SK-N-SH (cell line): Measurements from ENCODE around the gene DDIAS. TPM values are rescaled to one million over a fixed set of nuclear protein-coding genes. Genes with fewer than 3 reads are reported as not detected.

ENCODE experiments used
- CTCF ChIA-PET: fragments of 300-600, 350-600 bp; formaldehyde crosslinking; extraction: SDS; loops from one replicate; lab custom pipeline; 2021; lab: Yijun Ruan, JAX
- POLR2A ChIA-PET: fragments of 350-600 bp; sonication (Branson Sonifier 250); formaldehyde crosslinking; extraction: SDS; loops from one replicate; lab custom pipeline; 2020; ENCODE audit warnings: antibody characterized with exemption, inconsistent platforms; lab: Yijun Ruan, JAX
- DNase-seq: peaks from one replicate; pipeline ENCODE4 v3.0.0; 2012
- H2AFZ ChIP-seq: fragments of 200-600 bp; sonication (generic); 2 replicates; pipeline ENCODE4 v1.8.1; 2016; ENCODE audit warnings: antibody characterized with exemption, mild to moderate bottlenecking, low read depth
- H3F3A ChIP-seq: fragments of 200-600 bp; sonication (generic); replicated peaks from 2 replicates; pipeline ENCODE3; 2016; ENCODE audit warnings: antibody characterized with exemption, mild to moderate bottlenecking; ENCODE audit not compliant: insufficient read depth
- H3K27ac ChIP-seq, 2 experiments: fragments of 200-500 bp in 1 of 2; fragments of 200-600 bp in 1 of 2; sonication (Bioruptor generic) in 1 of 2; sonication (generic), shearing (Covaris generic) in 1 of 2; 2 replicates each; pipeline versions ENCODE4 v1.5.1 to v1.6.1; 2014 to 2016; ENCODE audit warnings: low read depth in 2 of 2, inconsistent platforms in 1 of 2, low read length in 1 of 2, mild to moderate bottlenecking in 1 of 2, mixed read lengths in 1 of 2
- H3K27me3 ChIP-seq: fragments of 200-600 bp; sonication (generic), shearing (Covaris generic); 2 replicates; pipeline ENCODE4 v1.6.1; 2016; ENCODE audit warnings: mixed run types; ENCODE audit not compliant: insufficient read depth
- H3K36me3 ChIP-seq, 2 experiments: fragments of 200-500 bp in 1 of 2; fragments of 200-600 bp in 1 of 2; sonication (Bioruptor generic) in 1 of 2; sonication (generic) in 1 of 2; replicated peaks in 1 of 2; 2 replicates each; pipeline versions ENCODE3 to v1.5.1; 2014 to 2016; ENCODE audit warnings: low read length in 1 of 2, mild to moderate bottlenecking in 1 of 2; ENCODE audit not compliant: insufficient read depth in 2 of 2, control insufficient read depth in 1 of 2
- H3K4me1 ChIP-seq, 2 experiments: fragments of 200-500 bp in 1 of 2; fragments of 200-600 bp in 1 of 2; sonication (Bioruptor generic) in 1 of 2; sonication (generic), shearing (Covaris generic) in 1 of 2; 2 replicates each; pipeline versions ENCODE4 v1.5.1 to v1.6.1; 2014 to 2016; ENCODE audit warnings: low read depth in 1 of 2, low read length in 1 of 2, mixed run types in 1 of 2; ENCODE audit not compliant: insufficient read depth in 2 of 2, control insufficient read depth in 1 of 2
- H3K4me2 ChIP-seq: fragments of 200-600 bp; sonication (generic), shearing (Covaris generic); 2 replicates; pipeline ENCODE4 v1.6.1; 2017; ENCODE audit warnings: mixed run types
- H3K4me3 ChIP-seq, 2 experiments: fragments of 200-500 bp in 1 of 2; fragments of 200-600 bp in 1 of 2; sonication (Bioruptor generic) in 1 of 2; sonication (generic), shearing (Covaris generic) in 1 of 2; 2 replicates each; pipeline versions ENCODE4 v1.5.1 to v1.8.1; 2014 to 2016; ENCODE audit warnings: low read depth in 2 of 2, inconsistent platforms in 1 of 2, low read length in 1 of 2, mild to moderate bottlenecking in 1 of 2, mixed read lengths in 1 of 2, moderate library complexity in 1 of 2
- H3K79me2 ChIP-seq: fragments of 200-600 bp; sonication (generic); 2 replicates; pipeline ENCODE4 v1.8.1; 2017; ENCODE audit warnings: mild to moderate bottlenecking; ENCODE audit not compliant: insufficient read depth
- H3K9ac ChIP-seq: fragments of 200-600 bp; sonication (generic); 2 replicates; pipeline ENCODE4 v1.6.1; 2017; ENCODE audit warnings: mixed run types
- H3K9me2 ChIP-seq: fragments of 200-600 bp; sonication (generic); 2 replicates; pipeline ENCODE4 v1.6.1; 2017; ENCODE audit warnings: mixed run types
- H3K9me3 ChIP-seq: fragments of 200-600 bp; sonication (generic); 2 replicates; pipeline ENCODE4 v1.6.1; 2017; ENCODE audit warnings: mixed run types, mild to moderate bottlenecking, moderate library complexity
- H4K20me1 ChIP-seq: fragments of 200-600 bp; sonication (generic); 2 replicates; pipeline ENCODE4 v1.6.1; 2017; ENCODE audit warnings: mild to moderate bottlenecking, mixed run types; ENCODE audit not compliant: insufficient read depth
- CHD2 ChIP-seq: fragments of 150-350 bp; IDR thresholded peaks from 2 replicates; pipeline ENCODE4 v1.6.1; 2018; ENCODE audit warnings: low read length; ENCODE audit not compliant: partially characterized antibody
- FOXJ3 ChIP-seq: sonication (generic); formaldehyde crosslinking; IDR thresholded peaks from 2 replicates; pipeline ENCODE4 v1.5.1; 2020; ENCODE audit warnings: mild to moderate bottlenecking, missing genetic modification reagents
- FOXM1 ChIP-seq: IDR thresholded peaks from 2 replicates; pipeline ENCODE4 v1.4.0; 2012; ENCODE audit warnings: low read depth, mild to moderate bottlenecking
- MXI1 ChIP-seq: IDR thresholded peaks from 2 replicates; pipeline ENCODE4 v1.6.1; 2012; ENCODE audit warnings: mild to moderate bottlenecking, low read depth, low read length, improper control_type of control experiment
- NFIC ChIP-seq: IDR thresholded peaks from 2 replicates; pipeline ENCODE4 v1.4.0; 2012; ENCODE audit warnings: borderline replicate concordance
- RFX5 ChIP-seq: IDR thresholded peaks from 2 replicates; pipeline ENCODE4 v1.6.1; 2012; ENCODE audit warnings: mild to moderate bottlenecking, improper control_type of control experiment, low read length
- SIN3A ChIP-seq: IDR thresholded peaks from 2 replicates; pipeline ENCODE4 v1.6.1; 2012; ENCODE audit warnings: low read depth, mild to moderate bottlenecking, low read length, moderate library complexity, borderline replicate concordance
- YY1 ChIP-seq: IDR thresholded peaks from 2 replicates; pipeline ENCODE4 v1.4.0; 2012; ENCODE audit warnings: low read depth, mild to moderate bottlenecking
- WGBS: methylation state at CpG from one replicate; pipeline ENCODE4 v1.1.6; 2017; ENCODE audit warnings: low lambda C conversion rate; 5-methylcytosine and 5-hydroxymethylcytosine counted together
- polyA plus RNA-seq, 3 experiments: library from polyadenylated mRNA; depleted of rRNA; stranded (reverse); fragments of >200 nt; gene quantifications; 2 replicates each; pipeline ENCODE4 v1.2.3, GENCODE V29; 2012
- TF ChIP-seq, protein P1 (sequence below): fragments of 200-600 bp; sonication (generic); IDR thresholded peaks from 2 replicates; pipeline ENCODE4 v1.6.1; 2017; ENCODE audit warnings: antibody characterized with exemption, mild to moderate bottlenecking, moderate library complexity
- TF ChIP-seq, protein P2 (sequence below): fragments of 150-350 bp; IDR thresholded peaks from 2 replicates; pipeline ENCODE4 v1.6.1; 2017; ENCODE audit warnings: antibody characterized with exemption, low read length, low read depth, borderline replicate concordance
- TF ChIP-seq, protein P3 (sequence below): fragments of 150-350 bp; IDR thresholded peaks from 2 replicates; pipeline ENCODE4 v1.6.1; 2016; ENCODE audit warnings: mild to moderate bottlenecking, low read depth, low read length
- TF ChIP-seq, protein P4 (sequence below): IDR thresholded peaks from 2 replicates; pipeline ENCODE4 v1.4.0; 2012; ENCODE audit warnings: low read depth, borderline replicate concordance

The DDIAS gene
- polyA plus RNA-seq, 1 of the 3 experiments (the other 2 are of a cell fraction): 4.4 TPM

DNA sequence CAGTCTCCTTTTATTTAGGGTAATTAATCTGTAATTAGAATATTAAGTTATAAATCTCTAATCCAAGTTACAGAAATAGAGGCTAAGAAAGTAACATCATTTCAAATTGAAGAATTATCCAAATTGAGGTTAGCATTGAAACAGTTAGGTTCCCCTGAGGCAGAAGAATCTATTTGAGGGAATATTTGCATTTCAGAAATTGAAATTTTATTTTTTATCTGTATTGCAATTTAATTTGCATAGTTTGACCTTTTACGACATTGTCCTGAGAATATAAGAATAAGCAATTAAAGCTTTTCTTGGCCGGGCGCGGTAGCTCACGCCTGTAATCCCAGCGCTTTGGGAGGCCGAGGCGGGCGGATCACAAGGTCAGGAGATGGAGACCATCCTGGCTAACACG is 27.6 kb downstream of the DDIAS start:
- H3K9ac ChIP-seq: no peak overlapping the region
- H3K4me2 ChIP-seq: no peak overlapping the region
- no peak overlapping the region for H3K4me3 ChIP-seq
- H4K20me1 ChIP-seq: no peaks in the 10 kb centered on the region
- DNase-seq: no peak
- H3F3A ChIP-seq: peaks cover 1% of the 10 kb centered on the region
- CTCF ChIA-PET: interaction anchor here (1.0 to 1.8 kb wide), 3 partner anchors 20 to 321 kb away, joined by 3 to 9 read pairs (median 3); no protein-coding TSS in a partner anchor
- H3K79me2 ChIP-seq: no peaks in the 10 kb centered on the region
- POLR2A ChIA-PET: no interaction called here
- no peak overlapping the region for H2AFZ ChIP-seq
- TF ChIP-seq RFX5: no peak
- H3K36me3 ChIP-seq: peaks cover 12% of the 10 kb centered on the region in 2 experiments
- H3K9me3 ChIP-seq: no peaks in the 10 kb centered on the region
- H3K9me2 ChIP-seq: no peaks in the 10 kb centered on the region
- no peaks in the 10 kb centered on the region; a peak in 1 of 4 replicates for H3K4me1 ChIP-seq
- WGBS: 92% methylated on average over 10 of the region's 10 CpGs
- H3K27ac ChIP-seq: no peak overlapping the region
- H3K27me3 ChIP-seq: no peaks in the 10 kb centered on the region

DNA sequence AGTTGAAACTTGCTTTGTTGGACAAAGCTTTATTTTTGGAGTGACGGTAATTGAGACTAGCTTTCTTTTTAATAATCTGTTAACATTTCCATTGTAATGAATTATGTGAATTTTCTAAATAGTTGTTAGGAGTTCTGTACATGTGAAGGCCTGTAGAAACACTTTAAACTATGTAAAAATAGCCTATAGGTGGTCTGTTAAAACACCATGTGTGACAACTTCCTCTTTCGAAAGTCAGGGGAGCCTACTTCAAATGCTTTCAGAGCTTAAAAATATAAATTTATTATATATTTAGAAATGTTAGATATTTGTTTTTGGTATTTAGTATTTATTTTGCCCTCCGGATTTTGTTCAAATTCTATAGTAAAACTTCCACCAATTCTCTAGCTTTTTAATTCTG is 28.7 kb downstream of the DDIAS start:
- no peaks in the 10 kb centered on the region for H3K27me3 ChIP-seq
- H3K79me2 ChIP-seq: no peaks in the 10 kb centered on the region
- no peak overlapping the region for H2AFZ ChIP-seq
- no peak overlapping the region for H3K4me3 ChIP-seq
- H3K4me2 ChIP-seq: no peak overlapping the region
- H3K9me2 ChIP-seq: no peaks in the 10 kb centered on the region
- H3F3A ChIP-seq: peaks cover 5% of the 10 kb centered on the region
- peaks cover 9 to 12% of the 10 kb centered on the region in 2 experiments for H3K36me3 ChIP-seq
- ChIA-PET POLR2A (no interaction called here), CTCF (interaction anchor here (1.0 to 1.8 kb wide), 5 partner anchors 9 to 320 kb away, joined by 3 to 9 read pairs (median 3); no protein-coding TSS in a partner anchor)
- DNase-seq: no peak
- H3K9me3 ChIP-seq: no peaks in the 10 kb centered on the region
- no peak overlapping the region for H3K27ac ChIP-seq
- WGBS: 67% methylated on average over 3 of the region's 3 CpGs
- TF ChIP-seq NFIC (no peak), FOXM1 (no peak), CHD2 (no peak), SIN3A (no peak), MXI1 (no peak), FOXJ3 (no peak), YY1 (no peak)
- TF ChIP-seq, protein P1, sequence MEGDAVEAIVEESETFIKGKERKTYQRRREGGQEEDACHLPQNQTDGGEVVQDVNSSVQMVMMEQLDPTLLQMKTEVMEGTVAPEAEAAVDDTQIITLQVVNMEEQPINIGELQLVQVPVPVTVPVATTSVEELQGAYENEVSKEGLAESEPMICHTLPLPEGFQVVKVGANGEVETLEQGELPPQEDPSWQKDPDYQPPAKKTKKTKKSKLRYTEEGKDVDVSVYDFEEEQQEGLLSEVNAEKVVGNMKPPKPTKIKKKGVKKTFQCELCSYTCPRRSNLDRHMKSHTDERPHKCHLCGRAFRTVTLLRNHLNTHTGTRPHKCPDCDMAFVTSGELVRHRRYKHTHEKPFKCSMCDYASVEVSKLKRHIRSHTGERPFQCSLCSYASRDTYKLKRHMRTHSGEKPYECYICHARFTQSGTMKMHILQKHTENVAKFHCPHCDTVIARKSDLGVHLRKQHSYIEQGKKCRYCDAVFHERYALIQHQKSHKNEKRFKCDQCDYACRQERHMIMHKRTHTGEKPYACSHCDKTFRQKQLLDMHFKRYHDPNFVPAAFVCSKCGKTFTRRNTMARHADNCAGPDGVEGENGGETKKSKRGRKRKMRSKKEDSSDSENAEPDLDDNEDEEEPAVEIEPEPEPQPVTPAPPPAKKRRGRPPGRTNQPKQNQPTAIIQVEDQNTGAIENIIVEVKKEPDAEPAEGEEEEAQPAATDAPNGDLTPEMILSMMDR: no peak
- TF ChIP-seq, protein P2, sequence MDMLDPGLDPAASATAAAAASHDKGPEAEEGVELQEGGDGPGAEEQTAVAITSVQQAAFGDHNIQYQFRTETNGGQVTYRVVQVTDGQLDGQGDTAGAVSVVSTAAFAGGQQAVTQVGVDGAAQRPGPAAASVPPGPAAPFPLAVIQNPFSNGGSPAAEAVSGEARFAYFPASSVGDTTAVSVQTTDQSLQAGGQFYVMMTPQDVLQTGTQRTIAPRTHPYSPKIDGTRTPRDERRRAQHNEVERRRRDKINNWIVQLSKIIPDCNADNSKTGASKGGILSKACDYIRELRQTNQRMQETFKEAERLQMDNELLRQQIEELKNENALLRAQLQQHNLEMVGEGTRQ: no peak
- TF ChIP-seq, protein P3, sequence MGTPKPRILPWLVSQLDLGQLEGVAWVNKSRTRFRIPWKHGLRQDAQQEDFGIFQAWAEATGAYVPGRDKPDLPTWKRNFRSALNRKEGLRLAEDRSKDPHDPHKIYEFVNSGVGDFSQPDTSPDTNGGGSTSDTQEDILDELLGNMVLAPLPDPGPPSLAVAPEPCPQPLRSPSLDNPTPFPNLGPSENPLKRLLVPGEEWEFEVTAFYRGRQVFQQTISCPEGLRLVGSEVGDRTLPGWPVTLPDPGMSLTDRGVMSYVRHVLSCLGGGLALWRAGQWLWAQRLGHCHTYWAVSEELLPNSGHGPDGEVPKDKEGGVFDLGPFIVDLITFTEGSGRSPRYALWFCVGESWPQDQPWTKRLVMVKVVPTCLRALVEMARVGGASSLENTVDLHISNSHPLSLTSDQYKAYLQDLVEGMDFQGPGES: no peak
- TF ChIP-seq, protein P4, sequence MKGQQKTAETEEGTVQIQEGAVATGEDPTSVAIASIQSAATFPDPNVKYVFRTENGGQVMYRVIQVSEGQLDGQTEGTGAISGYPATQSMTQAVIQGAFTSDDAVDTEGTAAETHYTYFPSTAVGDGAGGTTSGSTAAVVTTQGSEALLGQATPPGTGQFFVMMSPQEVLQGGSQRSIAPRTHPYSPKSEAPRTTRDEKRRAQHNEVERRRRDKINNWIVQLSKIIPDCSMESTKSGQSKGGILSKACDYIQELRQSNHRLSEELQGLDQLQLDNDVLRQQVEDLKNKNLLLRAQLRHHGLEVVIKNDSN: no peak
- no peaks in the 10 kb centered on the region; a peak in 1 of 4 replicates for H3K4me1 ChIP-seq
- H4K20me1 ChIP-seq: no peaks in the 10 kb centered on the region
- no peak overlapping the region for H3K9ac ChIP-seq
